ENCODE measurements around the gene SP2.
"Not testable (repeated sequence)": the region's sequence is repeated elsewhere in the genome, so short reads cannot be mapped to it uniquely, and the experiment has no call there.

SP2 gene

DNA sequence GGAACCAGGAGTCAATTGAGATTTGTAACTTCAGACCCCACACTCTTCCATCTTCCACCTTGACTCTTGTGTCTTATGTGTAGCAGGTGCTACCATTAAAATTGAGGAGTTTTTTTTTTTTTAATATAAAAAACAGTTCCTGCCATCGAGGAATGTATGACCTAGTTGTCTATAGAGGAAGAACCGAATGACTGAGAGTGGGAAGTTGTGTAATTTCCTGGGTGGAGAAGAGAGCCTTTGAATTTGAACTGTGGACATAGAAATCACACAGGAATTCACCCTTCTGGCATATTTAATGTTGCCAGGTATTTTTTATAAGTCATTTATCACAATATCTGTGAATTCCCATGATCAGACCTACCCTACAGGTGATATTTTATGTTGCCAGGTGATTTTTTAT, 22.0 kb downstream of the SP2 start:
- DNase-seq (ENCODE audit: low read depth, low spot score), result no peak

DNA sequence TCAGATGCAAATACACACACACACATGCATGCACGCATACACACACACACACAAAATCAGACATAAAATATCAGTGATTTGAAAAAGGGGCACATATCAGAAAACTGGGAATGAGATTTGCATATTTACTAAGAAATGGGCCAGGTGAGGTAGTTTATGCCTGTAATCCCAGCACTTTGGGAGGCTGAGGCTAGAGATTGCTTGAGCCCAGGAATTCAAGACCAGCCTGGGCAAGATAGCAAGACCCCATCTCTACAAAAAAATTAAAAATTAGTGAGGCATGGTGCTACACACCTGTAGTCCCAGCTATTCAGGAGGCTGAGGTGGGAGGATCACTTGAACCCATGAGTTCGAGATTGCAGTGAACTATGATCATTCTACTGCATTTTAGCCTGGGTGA, 23.0 kb downstream of the SP2 start:
- no peak for DNase-seq (ENCODE audit: low read depth, low spot score)

DNA sequence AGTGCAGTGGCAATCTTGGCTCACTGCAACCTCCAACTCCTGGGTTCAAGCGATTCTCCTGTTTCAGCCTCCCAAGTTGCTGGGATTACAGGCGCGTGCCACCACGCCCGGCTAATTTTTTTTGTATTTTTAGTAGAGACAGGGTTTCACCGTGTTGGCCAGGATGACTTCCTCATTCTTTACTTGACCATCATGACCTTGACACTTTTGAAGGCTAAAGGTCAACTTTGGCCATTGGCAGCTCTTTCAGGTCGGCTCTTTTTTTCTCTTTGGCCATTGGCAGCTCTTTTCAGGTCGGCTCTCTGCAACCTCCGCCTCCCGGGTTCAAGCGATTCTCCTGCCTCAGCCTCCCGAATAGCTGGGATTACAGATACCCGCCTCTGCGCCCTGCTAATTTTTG, 23.9 kb downstream of the SP2 start:
- DNase-seq (ENCODE audit: low read depth, low spot score), result not testable (repeated sequence)

GRCh38 chr17:47924785-47925677, 29.0 kb downstream of the SP2 start:
- DNase-seq (ENCODE audit: low read depth, low spot score), result no peak

- DNase-seq (ENCODE audit: low read depth, low spot score), result no peak
These were observed 29.6 kb downstream of the SP2 start for GRCh38 chr17:47925678-47925988.

- DNase-seq (ENCODE audit: low read depth, low spot score), result no peak
These were observed 31.9 kb downstream of the SP2 start for GRCh38 chr17:47927821-47928400.

DNA sequence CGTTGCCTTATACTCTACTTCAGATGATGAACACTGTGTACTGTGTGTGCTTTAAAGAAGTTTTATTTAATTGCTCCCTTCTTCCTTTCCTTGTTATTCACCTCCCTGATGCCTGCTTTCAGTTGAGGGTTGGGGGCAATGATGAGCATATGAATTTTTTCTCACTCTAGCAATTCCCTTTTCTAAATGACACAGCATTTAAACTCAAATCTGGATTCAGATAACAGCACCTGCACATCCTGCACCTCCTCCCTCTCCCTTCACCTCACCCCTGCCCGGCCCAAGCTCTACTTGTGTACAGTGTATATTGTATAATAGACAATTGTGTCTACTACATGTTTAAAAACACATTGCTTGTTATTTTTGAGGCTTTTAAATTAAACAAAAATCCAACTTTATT, 32.4 kb downstream of the SP2 start:
- DNase-seq (ENCODE audit: low read depth, low spot score), result no peak

- no peak for DNase-seq (ENCODE audit: low read depth, low spot score)
These were observed 33.4 kb downstream of the SP2 start for GRCh38 chr17:47929218-47930000.

GRCh38 chr17:47931848-47932247, 35.8 kb downstream of the SP2 start:
- no peak for DNase-seq (ENCODE audit: low read depth, low spot score)

DNA sequence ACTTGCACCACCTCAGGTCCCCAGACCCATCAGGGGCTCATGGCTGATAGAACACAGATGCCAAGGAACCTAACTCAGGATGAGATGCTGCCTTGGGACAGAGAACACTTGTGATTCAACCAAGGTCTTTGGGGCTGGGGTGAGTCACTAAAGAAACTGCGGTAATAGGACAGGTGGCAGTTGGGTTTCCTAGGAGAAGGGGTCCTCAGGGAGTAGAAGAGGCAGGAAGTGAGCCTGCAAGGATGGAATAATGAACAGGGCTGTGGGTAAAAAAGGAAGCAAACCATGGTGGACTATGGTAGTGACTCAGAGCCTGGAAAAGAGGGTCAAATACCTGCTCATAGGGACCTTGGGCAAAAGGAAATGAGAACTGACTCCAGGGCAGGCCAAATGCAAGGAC, 38.8 kb downstream of the SP2 start:
- peak; percentile 6 for DNase-seq (ENCODE audit: low read depth, low spot score)

GRCh38 chr17:47935468-47935867, 39.4 kb downstream of the SP2 start:
- DNase-seq (ENCODE audit: low read depth, low spot score), result not testable (repeated sequence)

GRCh38 chr17:47935961-47936360, 39.9 kb downstream of the SP2 start:
- DNase-seq (ENCODE audit: low read depth, low spot score), result peak; percentile 65

GRCh38 chr17:47937941-47938340, 41.9 kb downstream of the SP2 start:
- no peak for DNase-seq (ENCODE audit: low read depth, low spot score)

- peak; percentile 98 for DNase-seq (ENCODE audit: low read depth, low spot score)
These were observed 45.4 kb downstream of the SP2 start, which contains the start of gene PNPO for GRCh38 chr17:47941246-47942095. Gene PNPO (plus strand): TSS chr17:47941571. CDS start chr17:47941676, 105 bp downstream.

DNA sequence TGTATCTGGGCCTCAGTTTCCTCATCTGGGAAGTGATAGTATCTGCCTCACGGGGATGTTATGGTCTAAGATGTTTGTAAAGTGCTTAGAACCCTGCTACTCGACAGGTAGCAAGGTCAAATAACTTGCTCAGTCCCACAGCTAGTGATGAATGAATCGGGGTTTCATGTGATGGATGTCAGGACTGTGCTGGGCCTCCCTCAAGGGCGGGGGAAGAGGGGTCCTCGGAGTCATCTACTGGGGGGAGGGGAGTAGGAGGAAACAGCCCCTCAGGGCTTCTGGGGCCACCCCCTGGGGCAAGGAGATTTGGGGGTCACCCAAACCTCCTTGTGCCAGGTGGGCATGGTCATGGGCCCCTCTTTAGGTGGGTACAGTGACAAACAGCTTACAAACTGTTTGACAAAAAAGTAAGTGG, 46.1 kb downstream of the SP2 start:
- DNase-seq (ENCODE audit: low read depth, low spot score), result peak; percentile 7

DNA sequence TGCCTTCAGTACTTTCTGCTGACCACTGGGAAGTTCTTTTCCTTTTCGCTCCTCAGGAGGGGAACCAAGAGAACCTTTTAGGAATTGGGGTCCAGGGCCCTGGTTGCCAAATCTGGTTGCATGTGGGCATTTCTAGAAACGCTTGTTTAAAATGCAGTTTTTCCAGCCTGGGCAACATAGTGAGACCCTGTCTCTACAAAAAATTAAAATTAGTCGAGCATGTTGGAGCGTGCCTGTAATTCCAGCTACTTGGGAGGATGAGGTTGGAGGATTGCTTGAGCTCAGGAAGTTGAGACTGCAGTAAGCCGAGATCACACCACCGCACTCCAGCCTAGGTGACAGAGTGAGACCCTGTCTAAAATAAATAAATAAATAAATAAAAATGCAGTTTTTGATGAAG, 46.5 kb downstream of the SP2 start:
- DNase-seq (ENCODE audit: low read depth, low spot score), result no peak

DNA sequence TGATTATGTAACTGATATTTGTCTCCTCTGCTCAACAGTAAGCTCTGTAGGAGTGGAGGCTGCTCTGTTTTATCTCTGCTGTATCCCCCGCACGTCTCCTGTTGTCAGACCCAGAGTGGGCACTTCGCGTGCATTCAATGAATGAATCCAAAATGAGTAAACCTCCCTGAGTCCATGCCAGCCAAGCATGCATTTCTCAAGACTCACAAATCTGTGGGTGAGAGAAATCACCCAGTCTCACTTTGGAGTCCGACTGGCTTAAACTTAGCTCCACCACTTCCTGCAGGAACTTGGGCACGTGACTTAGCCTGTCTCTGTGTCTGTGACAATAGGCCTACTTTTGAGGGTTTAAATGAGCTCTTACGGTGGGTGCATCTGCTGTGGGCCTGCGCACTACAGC, 49.0 kb downstream of the SP2 start:
- peak; percentile 45 for DNase-seq (ENCODE audit: low read depth, low spot score)

DNA sequence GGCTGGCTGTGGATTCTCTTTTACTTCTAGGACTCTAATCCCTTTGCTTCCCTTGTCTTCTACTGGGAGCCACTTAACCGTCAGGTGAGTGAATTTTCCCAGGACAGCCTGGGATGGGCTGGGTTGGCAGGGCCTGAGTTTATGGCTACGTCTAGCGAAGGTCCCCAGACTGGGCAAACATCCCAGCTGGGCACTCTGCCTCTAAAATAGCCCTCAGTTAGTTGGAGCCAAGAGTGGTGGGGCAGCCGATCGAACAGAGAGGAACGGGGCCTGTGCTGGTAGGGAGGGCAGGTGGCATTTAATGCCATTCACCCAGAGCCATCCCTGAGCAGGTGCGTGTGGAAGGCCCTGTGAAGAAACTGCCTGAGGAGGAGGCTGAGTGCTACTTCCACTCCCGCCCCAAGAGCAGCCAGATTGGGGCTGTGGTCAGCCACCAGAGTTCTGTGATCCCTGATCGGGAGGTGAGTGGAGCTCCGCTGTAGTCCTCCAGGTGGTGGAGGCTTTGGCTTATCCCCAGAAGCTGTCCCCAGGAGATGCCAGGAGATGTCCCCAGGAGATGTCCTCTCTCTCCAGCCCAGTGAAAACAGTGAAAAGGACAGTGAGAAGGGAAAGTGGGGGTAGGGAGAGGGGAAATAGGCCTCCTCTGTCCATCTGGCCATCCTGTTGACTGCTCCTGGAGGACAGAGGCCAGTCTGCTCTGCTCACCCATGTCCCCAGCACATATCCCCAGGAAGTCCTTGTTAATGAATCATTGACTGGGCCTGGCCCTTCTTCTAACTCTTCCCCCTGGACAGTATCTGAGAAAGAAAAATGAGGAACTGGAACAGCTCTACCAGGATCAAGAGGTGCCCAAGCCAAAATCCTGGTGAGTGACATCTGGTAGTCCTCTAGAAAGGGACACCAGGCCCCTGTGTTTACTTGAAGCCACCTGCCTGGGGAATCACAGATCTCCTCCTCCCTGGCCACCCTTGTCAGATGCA, 49.8 kb downstream of the SP2 start:
- DNase-seq (ENCODE audit: low read depth, low spot score), result peak; percentile 10

DNA sequence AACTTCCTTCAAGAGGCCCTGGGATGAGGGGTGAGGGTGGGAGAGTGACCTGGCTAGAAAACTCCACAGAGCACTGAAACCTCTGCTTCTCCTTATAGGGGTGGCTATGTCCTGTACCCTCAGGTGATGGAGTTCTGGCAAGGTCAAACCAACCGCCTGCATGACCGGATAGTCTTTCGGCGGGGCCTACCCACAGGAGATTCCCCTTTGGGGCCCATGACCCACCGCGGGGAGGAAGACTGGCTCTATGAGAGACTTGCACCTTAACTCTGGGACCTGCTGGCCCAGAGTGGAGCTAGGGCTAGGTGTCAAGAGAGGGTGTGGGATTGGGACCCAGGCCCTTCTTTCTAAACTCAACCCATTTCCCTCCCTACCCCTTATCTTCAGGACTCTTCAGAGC, 50.5 kb downstream of the SP2 start:
- no peak for DNase-seq (ENCODE audit: low read depth, low spot score)

- DNase-seq (ENCODE audit: low read depth, low spot score), result peak; percentile 88
These were observed 50.9 kb downstream of the SP2 start for GRCh38 chr17:47946929-47947397.
